SJSA1 (cell line): ENCODE results near the gene ELF2. TPM values are rescaled to one million over a fixed set of nuclear protein-coding genes. Genes with fewer than 3 reads are reported as not detected.
"Not testable (repeated sequence)": the region's sequence is repeated elsewhere in the genome, so short reads cannot be mapped to it uniquely, and the experiment has no call there.

Source experiments
- DNase-seq, 2 experiments: peaks; one replicate each; pipeline ENCODE4 v3.0.0-alpha.2; 2015 to 2020; ENCODE audit warnings: low spot score in 2 of 2, low read depth in 1 of 2
- H3K27ac ChIP-seq: fragments of 250-450 bp; sonication (Bioruptor Pico); 2 replicates; pipeline ENCODE4 v1.5.1; 2020; ENCODE audit warnings: mild to moderate bottlenecking, moderate library complexity
- H3K27me3 ChIP-seq: fragments of 250-450 bp; sonication (Bioruptor Pico); replicated peaks from 2 replicates; pipeline ENCODE4 v1.5.1; 2020; ENCODE audit warnings: mild to moderate bottlenecking, moderate library complexity
- H3K36me3 ChIP-seq: fragments of 250-450 bp; sonication (Bioruptor Pico); 2 replicates; pipeline ENCODE4 v1.5.1; 2020; ENCODE audit warnings: mild to moderate bottlenecking
- H3K4me1 ChIP-seq: fragments of 250-450 bp; sonication (Bioruptor Pico); replicated peaks from 2 replicates; pipeline ENCODE4 v1.6.1; 2021; ENCODE audit warnings: mild to moderate bottlenecking
- H3K4me3 ChIP-seq: fragments of 250-450 bp; sonication (Bioruptor Pico); 2 replicates; pipeline ENCODE4 v1.5.1; 2020; ENCODE audit warnings: mild to moderate bottlenecking
- H3K9me3 ChIP-seq: fragments of 250-450 bp; sonication (Bioruptor Pico); replicated peaks from 2 replicates; pipeline ENCODE4 v1.5.1; 2020; ENCODE audit warnings: mild to moderate bottlenecking
- total RNA-seq: library from RNA; depleted of rRNA; stranded (reverse); fragments of >200 nt; shearing (Covaris generic); gene quantifications from 2 replicates; pipeline ENCODE4 v1.2.3, GENCODE V29; 2014; rRNA removed

Gene ELF2
- 27.0 and 44.6 TPM in 2 replicates for total RNA-seq

DNA sequence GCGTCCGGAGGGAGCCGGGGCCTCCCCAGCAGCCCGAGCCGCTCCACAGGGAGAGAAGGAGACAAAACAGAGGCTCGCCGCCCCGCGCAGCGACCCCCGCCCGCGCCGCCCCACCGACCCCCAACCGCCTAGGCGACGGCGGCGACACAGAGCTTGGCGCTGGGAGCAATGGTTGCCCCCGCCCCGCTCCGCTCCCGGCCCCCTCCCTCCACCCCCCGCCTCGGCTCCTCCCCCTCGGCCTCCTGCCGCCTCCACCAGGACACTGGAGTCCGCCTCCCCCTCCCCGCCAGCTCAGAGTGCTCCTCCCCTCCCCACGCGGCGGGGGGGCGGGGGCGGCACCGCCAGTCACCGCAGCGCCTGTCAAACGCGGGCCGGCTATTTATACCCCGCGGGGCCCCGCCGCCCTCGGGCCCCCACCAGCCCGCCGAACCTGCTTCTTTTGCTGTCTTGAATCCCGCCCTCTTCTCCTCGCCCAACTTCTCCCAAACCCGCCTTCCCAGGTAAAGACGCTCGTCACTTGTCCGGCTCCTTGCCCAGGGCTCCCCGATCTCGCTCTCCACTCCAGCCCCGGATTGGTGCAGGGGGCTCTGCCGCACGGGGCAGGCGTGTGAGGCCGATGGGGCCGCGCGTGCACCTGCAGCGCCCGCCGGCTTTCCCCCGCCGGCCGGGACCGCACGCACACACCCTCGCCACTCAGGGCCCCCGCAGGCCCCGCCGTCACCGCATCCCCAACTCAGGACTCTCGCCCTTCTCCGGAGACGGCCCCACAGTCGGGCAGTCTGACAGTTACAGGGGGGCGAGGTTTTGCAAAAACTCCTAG, at the start of gene ELF2:
TSS of gene ELF2 (minus strand) at position 170 of the 820 bp plus-strand sequence. CDS start 39,517 bp downstream, outside the sequence.
- Histone ChIP-seq H3K27ac (peak within 1 kb of the TSS; percentile 79), H3K4me3 (peak within 1 kb of the TSS; percentile 79), H3K36me3 (peaks cover 14% of the 10 kb centered on the region; the same call in 1 of the 2 replicates), H3K4me1 (peaks cover 14% of the 10 kb centered on the region), H3K27me3 (no peaks in the 10 kb centered on the region), H3K9me3 (no peaks in the 10 kb centered on the region)
- DNase-seq, result peak in 1 of 2 experiments; percentile 92

DNA sequence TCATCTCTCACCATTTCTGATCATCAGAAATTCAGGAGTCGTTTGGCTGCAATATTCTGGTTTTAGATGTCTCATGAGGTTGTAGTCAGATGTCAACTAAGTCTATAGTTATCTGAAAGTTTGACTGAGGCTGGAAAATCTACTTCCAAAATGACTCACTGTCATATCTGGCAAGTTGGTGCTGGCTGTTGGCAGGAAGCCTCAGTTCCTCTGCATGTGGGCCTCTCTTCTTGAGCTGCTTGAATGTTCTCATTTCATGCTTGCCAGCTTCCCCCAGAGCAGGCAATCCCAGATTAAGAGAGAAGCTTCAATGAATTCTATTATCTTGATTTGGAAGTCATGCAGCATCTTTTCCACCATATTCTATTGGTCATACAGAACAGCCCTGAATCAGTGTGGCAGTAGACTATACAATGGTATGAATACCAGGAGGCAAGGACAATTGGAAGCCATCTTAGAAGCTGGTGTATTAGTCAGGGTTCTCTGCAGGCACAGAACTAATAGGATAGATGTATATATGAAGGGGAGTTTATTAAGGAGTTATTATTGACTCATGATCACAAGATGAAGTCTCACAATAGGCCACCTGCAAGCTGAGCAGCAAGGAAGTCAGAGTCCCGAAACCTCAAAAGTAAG, 46.8 kb upstream of the ELF2 start:
- Histone ChIP-seq H3K27me3 (no peaks in the 10 kb centered on the region), H3K36me3 (no peaks in the 10 kb centered on the region), H3K9me3 (no peaks in the 10 kb centered on the region), H3K4me1 (no peaks in the 10 kb centered on the region), H3K27ac (no peak overlapping the region), H3K4me3 (no peak overlapping the region)
- no peak for DNase-seq

DNA sequence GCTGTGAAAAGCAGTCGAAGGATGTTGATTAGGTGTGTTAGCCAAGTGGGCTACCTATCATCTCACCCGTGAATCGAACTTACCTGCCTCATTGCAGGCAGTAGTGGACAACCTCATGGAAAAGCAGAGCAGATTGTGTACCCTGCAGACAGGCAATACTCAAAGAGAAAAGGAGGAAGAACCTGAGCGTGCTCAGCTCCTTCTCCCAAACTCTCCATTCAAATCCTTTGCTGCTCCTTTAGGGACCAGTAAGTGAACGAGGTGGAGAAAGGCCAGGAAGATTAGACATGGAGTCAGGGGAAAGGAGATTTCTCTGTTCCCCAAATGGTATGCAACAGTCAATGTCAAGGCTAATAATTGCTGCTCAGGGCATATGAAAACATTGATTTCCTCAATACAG, 45.2 kb upstream of the ELF2 start:
- Histone ChIP-seq H3K27me3 (no peaks in the 10 kb centered on the region), H3K27ac (no peak overlapping the region), H3K4me1 (no peaks in the 10 kb centered on the region), H3K36me3 (no peaks in the 10 kb centered on the region), H3K4me3 (no peak overlapping the region), H3K9me3 (no peaks in the 10 kb centered on the region)
- DNase-seq, result no peak

DNA sequence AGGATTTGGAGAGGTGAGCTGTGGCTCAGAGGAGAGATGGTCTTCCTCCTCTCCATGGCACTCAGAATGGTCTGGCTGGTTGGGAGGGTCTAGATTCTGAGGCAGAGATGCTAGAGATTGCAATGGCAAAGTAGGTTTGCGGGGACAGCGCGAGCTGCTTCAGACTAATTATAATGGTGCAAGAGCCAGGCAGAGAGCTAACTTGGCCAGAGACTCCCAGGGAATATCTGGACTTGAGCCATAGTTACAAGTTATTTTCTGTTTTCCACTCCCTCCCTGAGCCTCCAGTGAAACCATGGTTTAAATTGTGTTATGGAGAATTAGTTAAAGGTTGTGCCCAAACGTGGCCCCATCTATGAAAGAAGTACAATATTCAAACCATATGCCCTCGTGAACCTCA, 44.7 kb upstream of the ELF2 start:
- Histone ChIP-seq H3K36me3 (no peaks in the 10 kb centered on the region), H3K4me3 (no peak overlapping the region), H3K27me3 (no peaks in the 10 kb centered on the region), H3K9me3 (no peaks in the 10 kb centered on the region), H3K4me1 (no peaks in the 10 kb centered on the region), H3K27ac (no peak overlapping the region)
- DNase-seq, result no peak

DNA sequence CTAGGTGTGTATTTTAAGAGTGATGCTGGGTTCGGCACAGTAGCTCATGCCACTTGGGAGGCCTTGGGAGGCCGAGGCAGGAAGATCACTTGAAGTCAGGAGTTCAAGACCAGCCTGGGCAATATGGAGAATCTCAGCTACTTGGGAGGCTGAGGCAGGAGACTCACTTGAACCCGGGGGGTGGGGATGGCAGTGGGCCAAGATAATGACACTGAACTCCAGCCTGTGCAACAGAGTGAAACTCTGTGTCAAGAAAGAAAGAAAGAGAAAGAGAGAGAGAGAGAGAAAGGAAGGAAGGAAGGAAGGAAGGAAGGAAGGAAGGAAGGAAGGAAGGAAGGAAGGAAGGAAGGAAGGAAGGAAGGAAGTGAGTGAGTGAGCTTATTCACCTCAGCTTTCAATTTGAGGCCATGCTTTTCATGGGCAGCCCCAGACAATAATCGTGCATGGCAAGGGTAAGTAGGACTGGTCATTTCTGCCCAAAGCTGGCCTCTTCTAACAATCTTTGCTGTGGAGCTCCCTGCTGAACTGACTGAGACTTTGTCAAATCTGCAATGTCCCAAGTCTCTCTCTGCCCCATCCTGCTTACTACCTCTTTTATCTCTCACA, 42.5 kb upstream of the ELF2 start:
- Histone ChIP-seq H3K4me1 (no peaks in the 10 kb centered on the region), H3K27me3 (no peaks in the 10 kb centered on the region), H3K36me3 (no peaks in the 10 kb centered on the region), H3K27ac (no peak overlapping the region), H3K4me3 (no peak overlapping the region), H3K9me3 (no peaks in the 10 kb centered on the region)
- DNase-seq, result no peak

DNA sequence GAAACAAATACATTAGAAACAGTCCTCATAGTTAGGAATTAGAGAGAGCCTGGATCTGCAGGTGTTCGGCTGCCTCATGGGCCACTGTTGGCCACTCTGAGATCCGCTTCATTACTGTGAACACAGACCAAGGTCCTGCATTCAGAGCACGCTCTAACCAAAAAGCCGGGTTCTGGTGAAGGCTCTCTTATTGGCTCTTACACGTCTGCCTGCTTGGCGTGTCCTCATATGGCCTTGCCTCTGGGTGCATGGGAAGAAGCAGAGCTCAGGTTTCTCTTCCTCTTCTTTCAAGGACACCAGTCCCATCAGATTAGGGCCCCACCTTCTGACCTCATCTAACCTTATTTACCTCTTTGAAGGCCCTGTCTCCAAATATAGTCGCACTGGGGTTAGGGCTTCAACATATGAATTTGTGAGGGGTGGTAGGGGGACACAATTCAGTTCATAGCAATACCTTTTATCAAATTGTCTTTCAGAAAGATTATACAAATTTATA, 37.1 kb upstream of the ELF2 start:
- H3K27ac ChIP-seq, result no peak overlapping the region
- no peaks in the 10 kb centered on the region for H3K27me3 ChIP-seq
- no peaks in the 10 kb centered on the region for H3K9me3 ChIP-seq
- H3K4me1 ChIP-seq, result no peaks in the 10 kb centered on the region
- DNase-seq, result no peak
- H3K4me3 ChIP-seq, result no peak overlapping the region
- H3K36me3 ChIP-seq, result no peaks in the 10 kb centered on the region

DNA sequence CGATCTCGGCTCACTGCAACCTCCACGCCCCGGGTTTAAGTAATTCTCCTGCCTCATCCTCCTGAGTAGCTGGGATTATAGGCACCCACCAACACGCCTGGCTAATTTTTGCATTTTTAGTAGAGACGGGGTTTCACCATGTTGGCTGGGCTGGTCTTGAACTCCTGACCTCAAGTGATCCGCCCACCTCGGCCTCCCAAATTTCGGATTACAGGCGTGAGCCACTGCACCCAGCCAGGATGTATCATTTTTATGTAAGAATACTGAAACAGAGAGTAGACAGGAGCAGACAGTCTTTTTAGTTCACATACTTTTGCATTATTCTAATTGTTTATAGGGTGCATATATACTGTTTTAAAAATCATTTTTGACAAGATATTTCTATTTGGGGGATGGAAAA, 36.6 kb upstream of the ELF2 start:
- H3K27ac ChIP-seq, H3K4me3 ChIP-seq, H3K27me3 ChIP-seq, H3K9me3 ChIP-seq, DNase-seq, H3K4me1 ChIP-seq, H3K36me3 ChIP-seq: not testable (repeated sequence)

DNA sequence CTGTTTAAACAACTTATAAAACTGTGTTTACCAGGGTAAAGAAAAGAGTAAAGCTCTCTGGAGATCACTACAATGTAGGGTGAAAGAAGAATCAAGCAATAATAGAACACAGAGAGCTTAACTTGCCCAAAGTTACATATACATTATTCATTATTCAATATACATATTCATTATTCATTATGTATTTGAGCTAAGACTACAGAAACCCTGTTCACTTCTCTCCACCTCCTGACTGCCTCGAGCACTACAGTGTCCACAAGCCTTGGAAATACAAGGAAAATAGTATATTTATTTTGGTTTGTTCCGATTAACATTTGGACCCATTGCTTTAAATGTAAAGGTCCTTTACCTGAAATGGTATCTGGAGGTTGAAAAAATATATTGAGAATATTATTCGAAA, 35.9 kb upstream of the ELF2 start:
- DNase-seq, result no peak
- H3K27ac ChIP-seq, result no peak overlapping the region
- no peaks in the 10 kb centered on the region for H3K36me3 ChIP-seq
- H3K4me1 ChIP-seq, result no peaks in the 10 kb centered on the region
- no peaks in the 10 kb centered on the region for H3K27me3 ChIP-seq
- H3K9me3 ChIP-seq, result no peaks in the 10 kb centered on the region
- no peak overlapping the region for H3K4me3 ChIP-seq

DNA sequence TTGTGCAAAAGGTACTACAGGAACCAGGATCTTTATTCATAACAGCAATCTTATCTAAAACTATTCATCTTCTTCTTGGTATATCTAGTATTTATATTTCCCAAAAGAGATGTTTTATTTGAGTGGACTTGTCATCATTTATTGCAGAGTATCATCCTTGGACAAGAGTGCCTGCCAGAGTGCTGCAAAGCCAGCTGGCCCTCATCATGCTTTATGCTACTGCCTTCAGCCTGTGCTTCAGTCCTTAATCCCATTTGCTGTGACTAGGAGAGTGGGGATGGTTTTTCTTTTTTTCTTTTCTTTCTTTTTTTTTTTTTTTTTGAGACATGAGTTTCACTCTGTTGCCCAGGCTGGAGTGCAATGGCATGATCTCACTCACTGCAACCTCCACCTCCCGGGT, 33.5 kb upstream of the ELF2 start:
- no peak for DNase-seq

DNA sequence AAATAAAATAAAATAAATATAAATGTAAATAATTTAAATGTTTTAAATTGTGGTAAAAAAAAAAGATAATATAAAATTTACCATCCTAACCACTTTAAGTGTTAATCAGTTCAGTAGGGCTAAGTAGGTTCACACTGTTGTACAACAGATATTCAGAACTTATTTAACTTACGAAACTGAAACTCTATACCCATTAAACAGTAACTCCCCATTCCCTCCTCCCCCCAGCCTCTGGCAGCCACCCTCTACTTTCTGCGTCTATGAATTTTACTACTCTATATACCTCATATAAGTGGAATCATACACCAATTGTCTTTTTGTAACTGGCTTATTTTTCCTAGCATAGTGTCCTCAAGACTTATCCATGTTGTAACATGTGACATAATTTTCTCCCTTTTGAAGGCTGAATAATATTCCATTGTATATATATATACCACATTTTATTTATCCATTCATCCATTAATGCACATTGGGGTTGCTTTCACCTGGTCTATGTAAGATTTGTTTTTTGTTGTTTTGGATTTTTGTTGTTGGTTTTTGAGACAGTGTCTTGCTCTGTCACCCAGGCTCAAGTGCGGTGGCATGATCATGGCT, 32.5 kb upstream of the ELF2 start:
- H3K9me3 ChIP-seq, result no peaks in the 10 kb centered on the region
- H3K4me3 ChIP-seq, result no peak overlapping the region
- no peaks in the 10 kb centered on the region for H3K27me3 ChIP-seq
- no peaks in the 10 kb centered on the region for H3K4me1 ChIP-seq
- no peaks in the 10 kb centered on the region for H3K36me3 ChIP-seq
- H3K27ac ChIP-seq, result no peak overlapping the region
- no peak for DNase-seq

More for the DNA sequence above, 33.5 kb upstream of the ELF2 start:
- H3K36me3 ChIP-seq, result no peaks in the 10 kb centered on the region
- H3K9me3 ChIP-seq, result no peaks in the 10 kb centered on the region
- H3K4me1 ChIP-seq, result no peaks in the 10 kb centered on the region
- no peak overlapping the region for H3K4me3 ChIP-seq
- no peaks in the 10 kb centered on the region for H3K27me3 ChIP-seq
- no peak overlapping the region for H3K27ac ChIP-seq

DNA sequence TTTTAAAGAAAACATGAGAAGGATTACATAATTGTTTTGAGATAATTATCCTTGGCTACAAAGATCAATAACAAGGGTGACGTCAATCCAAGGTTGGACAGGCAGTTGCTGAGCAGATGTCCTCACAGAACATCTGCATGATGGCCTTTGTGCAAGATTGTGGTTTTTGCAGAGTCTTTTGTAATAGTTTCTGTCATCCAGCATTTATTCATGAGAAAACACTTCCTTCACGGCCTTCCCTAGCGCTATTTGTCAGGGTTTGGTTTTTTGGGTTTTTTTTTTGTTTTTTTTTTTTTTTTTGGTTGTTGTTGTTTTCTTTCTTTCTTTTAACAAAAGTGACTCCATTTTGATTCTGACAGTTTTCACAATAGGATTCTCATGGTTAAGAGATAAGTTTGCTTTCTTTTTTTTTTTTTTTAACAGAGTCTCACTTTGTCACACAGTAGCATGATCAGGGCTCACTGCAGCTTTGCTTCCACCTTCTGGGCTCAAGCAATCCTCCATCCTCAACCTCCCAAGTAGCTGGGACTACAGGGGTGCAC, 31.5 kb upstream of the ELF2 start:
- no peak overlapping the region for H3K4me3 ChIP-seq
- H3K27ac ChIP-seq, result no peak overlapping the region

DNA sequence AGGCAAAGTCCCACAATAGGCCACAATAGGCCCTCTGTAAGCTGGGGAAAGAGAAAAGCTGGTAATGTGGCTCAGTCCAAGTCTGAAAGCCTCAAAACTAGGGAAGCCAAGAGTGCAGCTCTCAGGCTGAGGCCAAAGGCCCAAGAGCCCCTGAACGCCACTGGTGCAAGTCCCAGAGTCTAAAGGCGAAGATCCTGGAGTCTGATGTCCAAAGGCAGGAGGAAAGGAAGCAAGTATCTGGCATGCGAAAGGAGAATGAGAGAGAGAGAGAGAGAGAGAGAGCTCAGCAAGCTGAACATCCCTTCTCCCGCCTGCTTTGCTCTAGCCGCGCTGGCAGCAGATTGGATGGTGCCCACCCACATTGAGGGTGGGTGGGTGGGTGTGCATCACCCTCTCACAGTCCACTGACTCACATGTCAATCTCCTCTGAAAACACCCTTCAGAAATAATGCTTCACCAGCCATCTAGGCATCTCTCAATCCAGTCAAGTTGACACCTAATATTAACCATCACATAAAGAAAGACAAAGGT, 30.9 kb upstream of the ELF2 start:
- no peaks in the 10 kb centered on the region for H3K27me3 ChIP-seq
- no peaks in the 10 kb centered on the region for H3K9me3 ChIP-seq
- no peaks in the 10 kb centered on the region for H3K4me1 ChIP-seq
- H3K36me3 ChIP-seq, result no peaks in the 10 kb centered on the region
- DNase-seq, result no peak
- H3K27ac ChIP-seq, result no peak overlapping the region
- H3K4me3 ChIP-seq, result no peak overlapping the region

More for the DNA sequence above, 31.5 kb upstream of the ELF2 start:
- H3K9me3 ChIP-seq, result no peaks in the 10 kb centered on the region
- H3K36me3 ChIP-seq, result no peaks in the 10 kb centered on the region
- no peaks in the 10 kb centered on the region for H3K27me3 ChIP-seq
- no peaks in the 10 kb centered on the region for H3K4me1 ChIP-seq
- no peak for DNase-seq

DNA sequence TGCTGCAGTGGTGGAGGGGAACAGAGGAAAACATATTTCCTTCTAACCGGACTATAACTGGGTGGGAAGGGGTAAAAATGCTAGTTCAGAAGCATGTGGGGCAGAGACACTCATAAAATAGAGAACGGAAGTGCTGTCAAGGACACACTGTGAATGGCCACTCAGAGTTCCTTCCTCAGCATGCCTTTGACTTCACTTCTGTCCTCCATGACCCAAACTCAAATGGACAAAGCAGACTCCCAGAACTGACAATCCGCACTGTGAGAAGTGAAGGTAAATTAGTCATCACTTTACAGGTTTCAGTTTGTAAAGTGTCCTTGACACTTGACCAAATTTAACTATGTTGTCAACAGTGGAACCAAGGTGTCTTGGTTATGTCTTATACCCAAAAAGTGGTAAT, 30.2 kb upstream of the ELF2 start:
- Histone ChIP-seq H3K4me3 (no peak overlapping the region), H3K27me3 (no peaks in the 10 kb centered on the region), H3K4me1 (no peaks in the 10 kb centered on the region), H3K9me3 (no peaks in the 10 kb centered on the region), H3K36me3 (no peaks in the 10 kb centered on the region), H3K27ac (no peak overlapping the region)
- no peak for DNase-seq
